ENCODE data around the gene ZNF385B.

Gene ZNF385B

GRCh38 chr2:179556425-179556824 lies 305.0 kb downstream of the ZNF385B start:
- no peaks in the 10 kb centered on the region for H3K27me3 ChIP-seq (ENCODE audit: control insufficient read depth in 1 of 2, insufficient read depth in 1 of 2, low read length in 2 of 2)
- DNase-seq = no peak
- no peaks in the 10 kb centered on the region for H3K9me3 ChIP-seq (ENCODE audit: control insufficient read depth, low read length)
- no peak overlapping the region for H2BK12ac ChIP-seq (ENCODE audit: low read length in 2 of 2)
- H3K79me1 ChIP-seq (replicated peaks; ENCODE audit: low read length, poor library complexity, severe bottlenecking) = no peaks in the 10 kb centered on the region
- H3K36me3 ChIP-seq (ENCODE audit: control insufficient read depth in 1 of 2, insufficient read depth in 2 of 2, low read depth in 1 of 2, low read length in 2 of 2) = no peaks in the 10 kb centered on the region
- H2AK5ac ChIP-seq (ENCODE audit: low read length, severe bottlenecking) = no peak overlapping the region
- H4K8ac ChIP-seq (ENCODE audit: low read length) = no peak overlapping the region
- WGBS = 86% methylated on average over 4 of the region's 6 CpGs
- no peak overlapping the region for H3K14ac ChIP-seq (ENCODE audit: low read length in 2 of 2)
- H3K4me3 ChIP-seq (ENCODE audit: insufficient read depth in 1 of 2, low read depth in 1 of 2, low read length in 2 of 2) = no peak overlapping the region
- H3K4me1 ChIP-seq (ENCODE audit: control insufficient read depth, insufficient read depth, low read depth, low read length) = peaks cover 2% of the 10 kb centered on the region
- no peak overlapping the region for H2BK120ac ChIP-seq (ENCODE audit: low read depth, low read length)
- H2AFZ ChIP-seq (ENCODE audit: low read depth, low read length) = no peak overlapping the region
- no peak overlapping the region for H2BK15ac ChIP-seq (ENCODE audit: low read depth, poor library complexity, severe bottlenecking)
- no peak overlapping the region for H3K9ac ChIP-seq (ENCODE audit: low read length)
- no peak overlapping the region for H2BK5ac ChIP-seq (ENCODE audit: low read depth, low read length, poor library complexity, severe bottlenecking)
- no peak overlapping the region for H3K4ac ChIP-seq (ENCODE audit: low read depth in 1 of 2, low read length in 2 of 2)
- H3K27ac ChIP-seq (ENCODE audit: low read length, poor library complexity, severe bottlenecking) = no peak overlapping the region
- H3K4me2 ChIP-seq (ENCODE audit: low read length, poor library complexity, severe bottlenecking) = no peak overlapping the region
- no peak overlapping the region for H3K23ac ChIP-seq (ENCODE audit: low read length in 2 of 2)
- no peak overlapping the region for H3K18ac ChIP-seq (ENCODE audit: low read depth in 1 of 2, low read length in 2 of 2)
- H4K91ac ChIP-seq (ENCODE audit: low read length) = no peak overlapping the region

- Histone ChIP-seq H2BK120ac (ENCODE audit: low read depth, low read length) (no peak overlapping the region), H2AFZ (ENCODE audit: low read depth, low read length) (no peak overlapping the region), H3K27me3 (ENCODE audit: control insufficient read depth in 1 of 2, insufficient read depth in 1 of 2, low read length in 2 of 2) (no peaks in the 10 kb centered on the region), H3K4me2 (ENCODE audit: low read length, poor library complexity, severe bottlenecking) (no peak overlapping the region), H3K9me3 (ENCODE audit: control insufficient read depth, low read length) (no peaks in the 10 kb centered on the region), H3K23ac (ENCODE audit: low read length in 2 of 2) (no peak overlapping the region), H3K36me3 (ENCODE audit: control insufficient read depth in 1 of 2, insufficient read depth in 2 of 2, low read depth in 1 of 2, low read length in 2 of 2) (no peaks in the 10 kb centered on the region), H4K8ac (ENCODE audit: low read length) (no peak overlapping the region), H2BK5ac (ENCODE audit: low read depth, low read length, poor library complexity, severe bottlenecking) (no peak overlapping the region), H3K4me3 (ENCODE audit: insufficient read depth in 1 of 2, low read depth in 1 of 2, low read length in 2 of 2) (peak overlapping the region in 1 of 2 experiments; percentile 0), H3K79me1 (replicated peaks; ENCODE audit: low read length, poor library complexity, severe bottlenecking) (no peaks in the 10 kb centered on the region), H3K14ac (ENCODE audit: low read length in 2 of 2) (no peak overlapping the region), H2AK5ac (ENCODE audit: low read length, severe bottlenecking) (no peak overlapping the region), H3K4me1 (ENCODE audit: control insufficient read depth, insufficient read depth, low read depth, low read length) (peaks cover 2% of the 10 kb centered on the region), H3K9ac (ENCODE audit: low read length) (no peak overlapping the region), H3K27ac (ENCODE audit: low read length, poor library complexity, severe bottlenecking) (no peak overlapping the region), H2BK12ac (ENCODE audit: low read length in 2 of 2) (no peak overlapping the region), H3K4ac (ENCODE audit: low read depth in 1 of 2, low read length in 2 of 2) (no peak overlapping the region), H4K91ac (ENCODE audit: low read length) (no peak overlapping the region), H3K18ac (ENCODE audit: low read depth in 1 of 2, low read length in 2 of 2) (no peak overlapping the region), H2BK15ac (ENCODE audit: low read depth, poor library complexity, severe bottlenecking) (no peak overlapping the region)
- 93% methylated on average over 5 of the region's 6 CpGs for WGBS
- DNase-seq = no peak
Measured at GRCh38 chr2:179555691-179556283, 305.6 kb downstream of the ZNF385B start.

- H3K9ac ChIP-seq (ENCODE audit: low read length) = no peak overlapping the region
- H2BK120ac ChIP-seq (ENCODE audit: low read depth, low read length) = no peak overlapping the region
- no peak overlapping the region for H3K4me3 ChIP-seq (ENCODE audit: insufficient read depth in 1 of 2, low read depth in 1 of 2, low read length in 2 of 2)
- no peak overlapping the region for H2AFZ ChIP-seq (ENCODE audit: low read depth, low read length)
- H4K91ac ChIP-seq (ENCODE audit: low read length) = no peak overlapping the region
- no peaks in the 10 kb centered on the region for H3K36me3 ChIP-seq (ENCODE audit: control insufficient read depth in 1 of 2, insufficient read depth in 2 of 2, low read depth in 1 of 2, low read length in 2 of 2)
- peaks cover 2% of the 10 kb centered on the region for H3K4me1 ChIP-seq (ENCODE audit: control insufficient read depth, insufficient read depth, low read depth, low read length)
- no peak overlapping the region for H2BK12ac ChIP-seq (ENCODE audit: low read length in 2 of 2)
- 77% methylated on average over 2 of the region's 4 CpGs for WGBS
- H3K18ac ChIP-seq (ENCODE audit: low read depth in 1 of 2, low read length in 2 of 2) = no peak overlapping the region
- no peak overlapping the region for H4K8ac ChIP-seq (ENCODE audit: low read length)
- H3K27ac ChIP-seq (ENCODE audit: low read length, poor library complexity, severe bottlenecking) = no peak overlapping the region
- H3K79me1 ChIP-seq (replicated peaks; ENCODE audit: low read length, poor library complexity, severe bottlenecking) = no peaks in the 10 kb centered on the region
- no peaks in the 10 kb centered on the region for H3K9me3 ChIP-seq (ENCODE audit: control insufficient read depth, low read length)
- no peak overlapping the region for H3K14ac ChIP-seq (ENCODE audit: low read length in 2 of 2)
- no peak overlapping the region for H3K23ac ChIP-seq (ENCODE audit: low read length in 2 of 2)
- H3K27me3 ChIP-seq (ENCODE audit: control insufficient read depth in 1 of 2, insufficient read depth in 1 of 2, low read length in 2 of 2) = no peaks in the 10 kb centered on the region
- no peak overlapping the region for H2BK5ac ChIP-seq (ENCODE audit: low read depth, low read length, poor library complexity, severe bottlenecking)
- H3K4ac ChIP-seq (ENCODE audit: low read depth in 1 of 2, low read length in 2 of 2) = no peak overlapping the region
- H2BK15ac ChIP-seq (ENCODE audit: low read depth, poor library complexity, severe bottlenecking) = no peak overlapping the region
- no peak for DNase-seq
- H2AK5ac ChIP-seq (ENCODE audit: low read length, severe bottlenecking) = no peak overlapping the region
- H3K4me2 ChIP-seq (ENCODE audit: low read length, poor library complexity, severe bottlenecking) = no peak overlapping the region
Measured at GRCh38 chr2:179554639-179555386, 306.6 kb downstream of the ZNF385B start.

- no peak overlapping the region for H3K9ac ChIP-seq (ENCODE audit: low read length)
- H2BK5ac ChIP-seq (ENCODE audit: low read depth, low read length, poor library complexity, severe bottlenecking) = no peak overlapping the region
- no peak overlapping the region for H2BK120ac ChIP-seq (ENCODE audit: low read depth, low read length)
- no peak overlapping the region for H4K8ac ChIP-seq (ENCODE audit: low read length)
- H3K4me2 ChIP-seq (ENCODE audit: low read length, poor library complexity, severe bottlenecking) = no peak overlapping the region
- no peak overlapping the region for H4K91ac ChIP-seq (ENCODE audit: low read length)
- no peaks in the 10 kb centered on the region for H3K9me3 ChIP-seq (ENCODE audit: control insufficient read depth, low read length)
- no peak overlapping the region for H3K23ac ChIP-seq (ENCODE audit: low read length in 2 of 2)
- H2BK12ac ChIP-seq (ENCODE audit: low read length in 2 of 2) = no peak overlapping the region
- no peak overlapping the region for H2AFZ ChIP-seq (ENCODE audit: low read depth, low read length)
- H3K36me3 ChIP-seq (ENCODE audit: control insufficient read depth in 1 of 2, insufficient read depth in 2 of 2, low read depth in 1 of 2, low read length in 2 of 2) = no peaks in the 10 kb centered on the region
- no peak overlapping the region for H2AK5ac ChIP-seq (ENCODE audit: low read length, severe bottlenecking)
- H3K27me3 ChIP-seq (ENCODE audit: control insufficient read depth in 1 of 2, insufficient read depth in 1 of 2, low read length in 2 of 2) = no peaks in the 10 kb centered on the region
- over 99% methylated on average over 3 of the region's 3 CpGs for WGBS
- H3K14ac ChIP-seq (ENCODE audit: low read length in 2 of 2) = no peak overlapping the region
- no peak overlapping the region for H2BK15ac ChIP-seq (ENCODE audit: low read depth, poor library complexity, severe bottlenecking)
- no peak for DNase-seq
- H3K4me3 ChIP-seq (ENCODE audit: insufficient read depth in 1 of 2, low read depth in 1 of 2, low read length in 2 of 2) = no peak overlapping the region
- no peaks in the 10 kb centered on the region for H3K4me1 ChIP-seq (ENCODE audit: control insufficient read depth, insufficient read depth, low read depth, low read length)
- H3K27ac ChIP-seq (ENCODE audit: low read length, poor library complexity, severe bottlenecking) = no peak overlapping the region
- H3K18ac ChIP-seq (ENCODE audit: low read depth in 1 of 2, low read length in 2 of 2) = no peak overlapping the region
- H3K4ac ChIP-seq (ENCODE audit: low read depth in 1 of 2, low read length in 2 of 2) = no peak overlapping the region
- no peaks in the 10 kb centered on the region for H3K79me1 ChIP-seq (replicated peaks; ENCODE audit: low read length, poor library complexity, severe bottlenecking)
Measured at GRCh38 chr2:179553382-179553781, 308.0 kb downstream of the ZNF385B start.
